Pulmonary artery endothelial cell (primary cell): ENCODE data around the gene SHOX. TPM values are rescaled to one million over a fixed set of nuclear protein-coding genes. Genes with fewer than 3 reads are reported as not detected.
"Not testable (repeated sequence)": the region's sequence is repeated elsewhere in the genome, so short reads cannot be mapped to it uniquely, and the experiment has no call there.

Experiments
- DNase-seq: peaks from one replicate; pipeline ENCODE4 v3.0.0-alpha.2; 2011; ENCODE audit warnings: low read depth, low spot score
- total RNA-seq: library from RNA; depleted of rRNA; stranded (reverse); fragments of >200 nt; gene quantifications from 2 replicates; pipeline ENCODE4 v1.2.3, GENCODE V29; 2014

The SHOX gene
- total RNA-seq, 1 donor from 2014 or later, result not detected

DNA sequence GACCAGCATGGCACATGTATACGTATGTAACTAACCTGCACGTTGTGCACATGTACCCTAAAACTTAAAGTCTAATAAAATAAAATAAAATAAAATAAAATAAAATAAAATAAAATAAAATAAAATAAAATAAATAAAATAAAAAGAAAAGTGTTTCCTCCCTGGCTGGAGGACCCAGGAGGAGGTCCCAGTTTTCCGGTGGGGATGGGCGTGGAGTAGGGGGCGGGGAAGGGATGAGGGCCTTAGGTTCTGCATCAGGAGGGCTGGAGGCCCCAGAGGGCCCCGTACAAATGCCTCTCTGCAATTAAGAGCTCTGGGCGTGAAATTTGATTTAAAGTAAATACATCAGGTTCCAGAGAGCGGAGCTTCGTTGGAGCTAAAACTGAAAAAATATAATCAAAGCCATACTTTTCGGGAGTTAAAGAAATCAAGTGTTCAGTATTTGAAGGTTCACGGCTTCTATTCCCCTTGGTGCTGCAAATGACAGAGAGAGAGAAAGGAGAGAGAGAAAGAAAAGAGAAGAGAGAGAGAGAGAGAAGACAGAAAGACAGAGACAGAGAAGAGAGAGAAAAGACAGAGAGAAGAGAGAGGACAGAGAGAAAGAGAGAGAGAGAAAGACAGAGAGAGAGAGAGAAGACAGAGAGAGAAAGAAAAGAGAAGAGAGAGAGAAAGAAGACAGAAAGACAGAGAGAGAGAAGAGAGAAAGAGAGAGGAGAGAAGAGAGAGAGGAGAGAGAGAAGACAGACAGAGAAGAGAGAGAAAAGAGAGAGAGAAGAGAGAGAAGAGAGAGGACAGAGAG, 8.7 kb upstream of the SHOX start:
- DNase-seq, result no peak

DNA sequence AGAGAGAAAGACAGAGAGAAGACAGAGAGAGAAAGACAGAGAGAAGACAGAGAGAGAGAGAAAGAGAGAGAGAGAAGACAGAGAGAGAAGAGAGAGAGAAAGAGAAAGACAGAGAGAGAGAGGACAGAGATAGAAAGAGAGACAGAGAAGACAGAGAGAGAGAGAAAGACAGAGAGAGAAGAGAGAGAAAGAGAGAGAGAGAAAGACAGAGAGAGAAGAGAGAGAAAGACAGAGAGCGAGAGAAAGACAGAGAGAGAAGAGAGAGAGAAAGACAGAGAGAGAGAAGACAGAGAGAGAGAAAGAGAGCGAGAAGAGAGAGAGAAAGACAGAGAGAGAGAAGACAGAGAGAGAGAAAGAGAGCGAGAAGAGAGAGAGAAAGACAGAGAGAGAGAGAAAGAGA, 7.8 kb upstream of the SHOX start:
- DNase-seq, result not testable (repeated sequence)

DNA sequence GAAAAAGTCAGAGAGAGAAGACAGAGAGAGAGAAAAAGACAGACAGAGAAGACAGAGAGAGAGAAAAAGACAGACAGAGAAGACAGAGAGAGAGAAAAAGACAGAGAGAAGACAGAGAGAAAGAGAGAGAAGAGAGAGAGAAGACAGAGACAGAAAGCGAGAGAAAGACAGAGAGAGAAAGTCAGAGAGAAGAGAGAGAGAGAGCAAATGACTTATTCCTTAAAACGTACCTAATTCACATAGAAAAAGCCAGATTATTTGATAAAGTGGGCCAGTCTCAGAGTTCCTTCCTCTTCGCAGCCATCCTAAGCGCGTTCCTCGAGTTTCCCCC, 7.4 kb upstream of the SHOX start:
- DNase-seq, result no peak

DNA sequence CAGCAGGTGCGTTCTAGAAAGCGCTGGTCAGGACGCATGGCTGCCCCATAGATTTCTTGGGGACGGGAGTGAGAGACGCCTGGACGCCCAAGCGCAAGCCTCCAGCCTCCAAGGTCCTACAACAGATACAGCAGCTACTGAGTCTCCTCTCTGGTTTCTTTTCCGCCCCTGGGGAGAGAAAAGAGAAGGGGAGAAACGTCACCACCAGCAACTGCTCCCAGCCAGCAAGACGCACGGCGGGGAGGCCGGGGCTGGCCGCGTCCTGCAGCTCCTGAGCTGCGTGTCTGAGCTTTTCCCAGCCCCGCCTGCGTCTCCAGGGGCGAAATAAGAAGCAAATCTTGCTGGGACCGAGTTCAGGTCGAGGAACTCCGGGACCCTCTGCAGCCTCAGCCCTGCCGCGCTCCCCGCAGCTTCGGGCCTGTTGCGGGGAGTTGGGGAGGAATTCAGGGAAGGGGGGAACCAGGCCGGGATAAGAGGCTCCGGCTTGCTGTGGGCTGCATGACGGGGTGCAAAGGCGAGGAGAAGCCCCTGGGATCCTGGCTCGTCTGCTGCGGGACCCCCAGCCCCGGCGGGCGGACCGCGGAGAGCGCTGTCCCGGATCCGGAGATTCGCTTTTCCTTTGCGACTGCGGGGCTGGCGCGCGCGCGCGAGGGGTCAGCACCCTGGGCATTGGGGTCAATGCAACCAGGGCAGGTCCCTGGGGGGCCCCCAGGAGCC, 6.8 kb upstream of the SHOX start:
- DNase-seq, result no peak

DNA sequence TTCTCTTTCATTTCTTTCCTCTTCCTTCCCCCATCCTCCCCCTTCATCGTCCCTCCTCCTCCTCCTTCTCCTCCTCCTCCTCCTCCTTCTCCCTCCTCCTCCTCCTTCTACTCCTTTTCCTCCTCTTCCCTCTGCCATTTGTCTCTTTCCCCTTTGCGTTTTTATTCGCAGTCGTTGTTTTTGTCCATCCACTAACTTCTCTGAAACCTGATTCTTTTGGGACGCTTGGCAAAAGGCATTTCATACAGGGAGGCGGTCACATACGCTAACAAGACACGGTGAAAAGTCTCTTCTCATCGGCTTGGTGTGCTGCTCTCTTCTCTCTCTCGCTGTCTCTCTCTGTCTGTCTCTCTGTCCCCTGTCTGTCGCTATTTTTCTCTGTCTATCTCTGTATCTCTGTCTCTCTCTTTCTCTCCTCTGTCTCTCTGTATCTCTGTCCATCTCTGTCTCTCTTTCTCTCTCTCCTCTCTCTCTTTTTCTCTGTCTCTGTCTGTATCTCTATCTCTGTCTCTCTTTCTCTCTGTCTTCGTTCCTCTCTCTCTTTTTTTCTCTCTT, 5.4 kb upstream of the SHOX start:
- no peak for DNase-seq

DNA sequence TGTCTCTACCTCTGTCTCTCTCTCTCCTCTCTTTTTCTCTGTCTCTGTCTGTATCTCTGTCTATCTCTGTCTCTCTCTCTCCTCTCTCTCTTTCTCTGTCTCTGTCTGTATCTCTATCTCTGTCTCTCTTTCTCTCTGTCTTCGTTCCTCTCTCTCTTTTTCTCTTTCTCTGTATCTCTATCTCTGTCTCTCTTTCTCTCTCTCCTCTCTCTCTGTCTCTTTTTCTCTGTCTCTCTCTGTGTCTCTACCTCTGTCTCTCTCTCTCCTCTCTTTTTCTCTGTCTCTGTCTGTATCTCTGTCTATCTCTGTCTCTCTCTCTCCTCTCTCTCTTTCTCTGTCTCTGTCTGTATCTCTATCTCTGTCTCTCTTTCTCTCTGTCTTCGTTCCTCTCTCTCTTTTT, 4.5 kb upstream of the SHOX start:
- not testable (repeated sequence) for DNase-seq

DNA sequence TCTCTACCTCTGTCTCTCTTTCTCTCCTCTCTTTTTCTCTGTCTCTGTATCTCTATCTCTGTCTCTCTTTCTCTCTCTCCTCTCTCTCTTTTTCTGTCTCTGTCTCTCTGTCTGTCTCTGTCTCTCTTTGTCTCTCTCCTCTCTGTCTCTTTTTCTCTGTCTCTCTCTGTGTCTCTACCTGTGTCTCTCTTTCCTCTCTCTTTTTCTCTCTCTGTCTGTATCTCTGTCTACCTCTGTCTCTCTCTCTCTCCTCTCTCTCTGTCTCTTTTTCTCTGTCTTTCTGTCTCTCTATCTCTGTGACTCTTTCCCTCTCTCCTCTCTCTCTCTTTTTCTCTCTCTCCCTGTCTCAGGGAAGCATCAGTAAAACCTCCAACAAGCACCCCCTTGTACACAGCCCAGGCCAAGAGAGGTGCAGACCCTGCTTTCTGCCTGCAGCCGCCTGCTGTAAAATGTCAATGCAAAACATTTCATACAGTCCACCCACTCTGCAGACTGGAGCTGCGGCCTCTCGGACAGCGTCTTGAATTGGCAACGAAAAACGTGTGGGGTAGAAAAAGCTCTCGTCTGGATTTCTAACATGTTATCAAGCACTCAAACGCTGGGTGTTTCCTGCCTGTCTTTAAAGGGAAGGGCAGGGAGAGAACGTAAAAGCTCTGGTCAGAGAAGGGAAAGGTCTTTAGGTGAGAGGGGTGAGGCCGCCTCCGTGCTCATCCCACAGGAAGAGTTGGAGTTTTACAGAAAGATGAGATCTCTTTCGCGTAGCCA, 3.7 kb upstream of the SHOX start:
- no peak for DNase-seq

DNA sequence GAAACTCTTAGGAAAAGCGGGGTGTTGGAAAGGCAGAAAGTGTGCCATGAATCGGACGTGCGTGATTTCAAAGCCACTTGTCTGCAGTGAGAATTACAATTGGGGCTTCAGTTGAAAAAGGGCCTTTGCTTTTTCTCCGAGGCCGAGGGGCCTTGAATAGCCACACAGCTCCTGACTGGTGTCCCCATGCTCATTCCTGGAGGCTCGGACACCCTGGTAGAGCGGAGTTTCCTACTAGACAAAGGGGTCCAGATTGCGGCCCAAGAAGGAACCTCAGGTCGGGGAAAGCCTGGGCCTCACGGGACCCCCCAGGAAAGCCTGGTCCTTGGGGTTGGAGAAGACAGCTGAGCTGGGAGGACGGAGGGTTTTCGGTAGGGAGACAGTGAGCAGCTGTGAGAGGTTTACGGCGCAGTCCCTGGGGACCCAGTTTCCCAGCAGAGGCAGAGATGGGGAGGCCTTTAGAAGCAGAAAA, 3.0 kb upstream of the SHOX start:
- no peak for DNase-seq

DNA sequence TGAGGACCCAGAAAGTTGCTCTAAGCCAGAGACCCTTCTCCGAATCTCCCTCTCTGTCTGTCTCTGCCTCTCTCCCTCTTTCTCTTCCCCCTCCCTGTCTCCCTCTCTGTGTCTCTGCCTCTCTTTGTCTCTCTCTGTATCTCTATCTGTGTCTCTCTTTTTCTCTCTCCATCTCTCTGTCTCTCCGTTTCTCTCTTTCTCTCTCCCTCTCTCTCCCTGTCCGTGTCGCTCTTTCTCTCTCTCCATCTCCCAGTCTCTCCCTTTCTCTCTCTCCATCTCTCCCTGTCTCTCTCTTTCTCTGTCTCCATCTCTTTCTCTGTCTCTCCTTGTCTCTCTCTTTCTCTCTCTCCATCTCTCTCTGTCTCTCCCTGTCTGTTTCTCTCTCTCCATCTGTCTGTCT, 2.6 kb upstream of the SHOX start:
- no peak for DNase-seq

DNA sequence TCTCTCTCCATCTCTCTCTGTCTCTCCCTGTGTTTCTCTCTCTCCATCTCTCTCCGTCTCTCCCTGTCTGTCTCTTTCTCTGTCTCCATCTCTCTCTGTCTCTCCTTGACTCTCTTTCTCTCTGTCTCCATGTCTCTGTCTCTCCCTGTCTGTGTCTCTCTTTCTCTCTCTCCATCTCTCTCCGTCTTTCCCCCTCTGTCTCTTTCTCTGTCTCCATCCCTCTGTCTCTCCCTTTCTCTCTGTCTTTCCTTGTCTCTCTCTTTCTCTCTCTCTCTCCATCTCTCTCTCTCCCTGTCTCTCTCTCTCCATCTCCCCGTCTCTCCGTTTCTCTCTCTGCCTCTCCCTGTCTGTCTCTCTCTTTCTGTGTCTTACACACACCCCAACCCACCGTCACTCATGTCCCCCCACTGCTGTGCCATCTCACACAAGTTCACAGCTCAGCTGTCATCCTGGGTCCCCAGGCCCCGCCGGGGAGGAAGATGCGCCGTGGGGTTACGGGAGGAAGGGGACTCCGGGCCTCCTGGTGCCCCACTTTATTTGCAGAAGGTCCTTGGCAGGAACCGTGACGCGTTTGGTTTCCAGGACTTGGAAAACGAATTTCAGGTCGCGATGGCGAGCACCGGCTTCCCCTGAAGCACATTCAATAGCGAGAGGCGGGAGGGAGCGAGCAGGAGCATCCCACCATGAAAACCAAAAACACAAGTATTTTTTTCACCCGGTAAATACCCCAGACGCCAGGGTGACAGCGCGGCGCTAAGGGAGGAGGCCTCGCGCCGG, 1.2 kb upstream of the SHOX start:
- no peak for DNase-seq

DNA sequence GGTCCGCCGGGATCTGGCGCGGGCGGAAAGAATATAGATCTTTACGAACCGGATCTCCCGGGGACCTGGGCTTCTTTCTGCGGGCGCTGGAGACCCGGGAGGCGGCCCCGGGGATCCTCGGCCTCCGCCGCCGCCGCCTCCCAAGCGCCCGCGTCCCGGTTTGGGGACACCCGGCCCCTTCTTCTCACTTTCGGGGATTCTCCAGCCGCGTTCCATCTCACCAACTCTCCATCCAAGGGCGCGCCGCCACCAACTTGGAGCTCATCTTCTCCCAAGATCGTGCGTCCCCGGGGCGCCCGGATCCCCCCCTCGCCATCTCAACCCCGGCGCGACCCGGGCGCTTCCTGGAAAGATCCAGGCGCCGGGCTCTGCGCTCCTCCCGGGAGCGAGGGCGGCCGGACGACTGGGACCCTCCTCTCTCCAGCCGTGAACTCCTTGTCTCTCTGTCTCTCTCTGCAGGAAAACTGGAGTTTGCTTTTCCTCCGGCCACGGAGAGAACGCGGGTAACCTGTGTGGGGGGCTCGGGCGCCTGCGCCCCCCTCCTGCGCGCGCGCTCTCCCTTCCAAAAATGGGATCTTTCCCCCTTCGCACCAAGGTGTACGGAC, 482 bp upstream of the SHOX start:
- no peak for DNase-seq

DNA sequence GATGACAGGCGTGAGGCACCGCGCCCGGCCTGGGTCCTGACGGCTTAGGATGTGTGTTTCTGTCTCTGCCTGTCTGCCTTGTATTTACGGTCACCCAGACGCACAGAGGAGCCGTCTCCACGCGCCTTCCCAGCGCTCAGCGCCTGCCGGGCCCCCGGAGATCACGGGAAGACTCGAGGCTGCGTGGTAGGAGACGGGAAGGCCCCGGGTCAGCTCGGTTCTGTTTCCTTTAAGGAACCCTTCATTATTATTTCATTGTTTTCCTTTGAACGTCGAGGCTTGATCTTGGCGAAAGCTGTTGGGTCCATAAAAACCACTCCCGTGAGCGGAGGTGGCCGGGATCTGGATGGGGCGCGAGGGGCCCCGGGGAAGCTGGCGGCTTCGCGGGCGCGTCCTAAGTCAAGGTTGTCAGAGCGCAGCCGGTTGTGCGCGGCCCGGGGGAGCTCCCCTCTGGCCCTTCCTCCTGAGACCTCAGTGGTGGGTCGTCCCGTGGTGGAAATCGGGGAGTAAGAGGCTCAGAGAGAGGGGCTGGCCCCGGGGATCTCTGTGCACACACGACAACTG, 1.3 kb downstream of the SHOX start:
- no peak for DNase-seq

DNA sequence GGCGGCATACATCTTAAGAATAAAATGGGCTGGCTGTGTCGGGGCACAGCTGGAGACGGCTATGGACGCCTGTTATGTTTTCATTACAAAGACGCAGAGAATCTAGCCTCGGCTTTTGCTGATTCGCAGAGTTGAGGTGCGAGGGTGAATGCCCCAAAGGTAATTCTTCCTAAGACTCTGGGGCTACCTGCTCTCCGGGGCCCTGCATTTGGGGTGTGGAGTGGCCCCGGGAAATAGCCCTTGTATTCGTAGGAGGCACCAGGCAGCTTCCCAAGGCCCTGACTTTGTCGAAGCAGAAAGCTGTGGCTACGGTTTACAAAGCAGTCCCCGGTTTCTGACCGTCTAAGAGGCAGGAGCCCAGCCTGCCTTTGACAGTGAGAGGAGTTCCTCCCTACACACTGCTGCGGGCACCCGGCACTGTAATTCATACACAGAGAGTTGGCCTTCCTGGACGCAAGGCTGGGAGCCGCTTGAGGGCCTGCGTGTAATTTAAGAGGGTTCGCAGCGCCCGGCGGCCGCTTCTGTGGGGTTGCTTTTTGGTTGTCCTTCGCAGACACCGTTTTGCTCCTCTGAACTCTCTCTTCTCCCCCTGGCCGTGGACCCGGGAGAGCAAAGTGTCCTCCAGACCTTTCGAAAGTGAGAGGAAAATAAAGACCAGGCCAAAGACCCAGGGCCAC, 1.9 kb downstream of the SHOX start:
- no peak for DNase-seq

DNA sequence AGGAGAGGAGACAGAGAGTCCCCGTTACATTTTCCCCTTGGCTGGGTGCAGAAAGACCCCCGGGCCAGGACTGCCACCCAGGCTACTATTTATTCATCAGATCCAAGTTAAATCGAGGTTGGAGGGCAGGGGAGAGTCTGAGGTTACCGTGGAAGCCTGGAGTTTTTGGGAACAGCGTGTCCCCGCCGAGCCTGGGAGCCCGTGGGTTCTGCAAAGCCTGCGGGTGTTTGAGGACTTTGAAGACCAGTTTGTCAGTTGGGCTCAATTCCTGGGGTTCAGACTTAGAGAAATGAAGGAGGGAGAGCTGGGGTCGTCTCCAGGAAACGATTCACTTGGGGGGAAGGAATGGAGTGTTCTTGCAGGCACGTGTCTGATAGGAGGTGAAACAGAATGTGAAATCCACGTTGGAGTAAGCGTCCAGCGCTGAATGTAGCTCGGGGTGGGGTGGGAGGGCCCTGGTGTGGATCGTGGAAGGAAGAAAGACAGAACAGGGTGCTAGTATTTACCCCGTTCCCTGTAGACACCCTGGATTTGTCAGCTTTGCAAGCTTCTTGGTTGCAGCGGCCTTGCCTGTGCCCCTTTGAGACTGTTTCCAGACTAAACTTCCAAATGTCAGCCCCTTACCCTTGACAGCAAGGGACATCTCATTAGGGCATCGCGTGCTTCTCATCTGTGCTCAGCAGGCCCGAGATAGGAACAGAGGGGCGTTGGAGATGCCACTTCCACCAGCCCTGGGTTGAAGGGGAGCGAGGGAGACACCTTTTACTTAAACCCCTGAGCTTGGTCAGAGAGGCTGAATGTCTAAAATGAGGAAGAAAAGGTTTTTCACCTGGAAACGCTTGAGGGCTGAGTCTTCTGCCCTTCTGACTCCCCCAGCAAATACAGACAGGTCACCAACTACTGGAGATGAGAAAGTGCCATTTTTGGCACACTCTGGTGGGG, 2.7 kb downstream of the SHOX start:
- no peak for DNase-seq

DNA sequence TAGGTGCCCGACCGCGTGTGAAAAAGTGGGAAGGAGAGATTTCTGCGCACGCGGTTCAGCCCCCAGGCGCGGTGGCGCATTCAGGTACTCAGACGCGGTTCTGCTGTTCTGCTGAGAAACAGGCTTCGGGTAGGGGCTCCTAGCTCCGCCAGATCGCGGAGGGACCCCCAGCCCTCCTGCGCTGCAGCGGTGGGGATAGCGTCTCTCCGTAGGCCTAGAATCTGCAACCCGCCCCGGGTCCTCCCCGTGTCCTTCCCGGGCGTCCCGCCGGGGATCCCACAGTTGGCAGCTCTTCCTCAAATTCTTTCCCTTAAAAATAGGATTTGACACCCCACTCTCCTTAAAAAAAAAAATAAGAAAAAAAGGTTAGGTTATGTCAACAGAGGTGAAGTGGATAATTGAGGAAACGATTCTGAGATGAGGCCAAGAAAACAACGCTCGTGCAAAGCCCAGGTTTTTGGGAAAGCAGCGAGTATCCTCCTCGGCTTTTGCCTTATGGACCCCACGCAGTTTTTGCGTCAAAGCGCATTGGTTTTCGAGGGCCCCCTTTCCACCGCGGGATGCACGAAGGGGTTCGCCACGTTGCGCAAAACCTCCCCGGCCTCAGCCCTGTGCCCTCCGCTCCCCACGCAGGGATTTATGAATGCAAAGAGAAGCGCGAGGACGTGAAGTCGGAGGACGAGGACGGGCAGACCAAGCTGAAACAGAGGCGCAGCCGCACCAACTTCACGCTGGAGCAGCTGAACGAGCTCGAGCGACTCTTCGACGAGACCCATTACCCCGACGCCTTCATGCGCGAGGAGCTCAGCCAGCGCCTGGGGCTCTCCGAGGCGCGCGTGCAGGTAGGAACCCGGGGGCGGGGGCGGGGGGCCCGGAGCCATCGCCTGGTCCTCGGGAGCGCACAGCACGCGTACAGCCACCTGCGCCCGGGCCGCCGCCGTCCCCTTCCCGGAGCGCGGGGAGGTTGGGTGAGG, 3.7 kb downstream of the SHOX start:
- DNase-seq, result no peak

DNA sequence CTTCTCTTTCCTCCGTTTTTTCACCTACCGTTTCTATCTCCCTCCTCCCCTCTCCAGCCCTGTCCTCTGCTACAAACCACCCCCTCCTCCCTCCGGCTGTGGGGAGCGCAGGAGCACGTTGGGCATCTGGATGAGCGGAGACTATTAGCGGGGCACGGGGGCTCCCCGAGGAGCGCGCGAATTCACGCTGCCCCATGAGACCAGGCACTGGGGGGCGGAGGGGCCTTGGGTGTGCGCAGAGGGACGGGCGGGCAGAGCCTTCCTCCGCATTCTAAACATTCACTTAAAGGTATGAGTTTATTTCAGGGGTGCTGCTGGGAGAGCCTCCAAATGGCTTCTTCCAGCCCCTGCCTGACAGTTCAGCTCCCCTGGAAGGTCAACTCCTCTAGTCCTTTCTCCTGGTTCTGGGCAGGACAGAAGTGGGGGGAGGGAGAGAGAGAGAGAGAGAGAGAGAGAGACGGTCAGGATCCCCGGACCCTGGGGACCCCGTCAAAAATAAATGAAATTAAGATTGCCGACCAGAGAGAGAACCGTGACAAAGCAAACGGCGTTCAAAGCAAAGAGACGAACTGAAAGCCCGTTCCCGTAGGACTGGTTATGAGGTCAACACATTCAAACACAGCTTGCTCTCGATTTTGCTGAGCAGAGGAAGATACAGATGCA, 5.0 kb downstream of the SHOX start:
- no peak for DNase-seq
